BE2C (cell line): Measurements from ENCODE around the gene PLCB1.

Experiments
- DNase-seq: peaks from one replicate; pipeline ENCODE4 v3.0.0-alpha.2; 2020
- H3K27me3 ChIP-seq: fragments of 250-450 bp; sonication (Bioruptor Pico); 2 replicates; pipeline ENCODE4 v1.5.1; 2020; ENCODE audit warnings: mild to moderate bottlenecking
- H3K36me3 ChIP-seq: fragments of 250-450 bp; sonication (Bioruptor Pico); 2 replicates; pipeline ENCODE4 v1.5.1; 2020; ENCODE audit warnings: mild to moderate bottlenecking
- H3K4me1 ChIP-seq: fragments of 250-450 bp; sonication (Bioruptor Pico); 2 replicates; pipeline ENCODE4 v1.5.1; 2020
- H3K4me3 ChIP-seq: 2 replicates; pipeline ENCODE4 v1.5.1; 2011; ENCODE audit warnings: low read depth, low read length
- H3K9me3 ChIP-seq: fragments of 250-450 bp; sonication (Bioruptor Pico); 2 replicates; pipeline ENCODE4 v1.5.1; 2020
- CTCF ChIP-seq: IDR thresholded peaks from 2 replicates; pipeline ENCODE4 v1.5.1; 2012; ENCODE audit warnings: mild to moderate bottlenecking, low read depth, low read length

Gene PLCB1

GRCh38 chr20:8151372-8151771 is 19.3 kb downstream of the PLCB1 start:
- Histone ChIP-seq H3K27me3 (no peaks in the 10 kb centered on the region), H3K4me1 (peaks cover 8% of the 10 kb centered on the region), H3K9me3 (no peaks in the 10 kb centered on the region), H3K36me3 (peaks cover 17% of the 10 kb centered on the region), H3K4me3 (no peak overlapping the region)
- TF ChIP-seq CTCF, result no peak
- no peak for DNase-seq

- DNase-seq, result no peak
- H3K27me3 ChIP-seq, result no peaks in the 10 kb centered on the region
- peaks cover 8% of the 10 kb centered on the region for H3K4me1 ChIP-seq
- H3K9me3 ChIP-seq, result no peaks in the 10 kb centered on the region
- no peak for TF ChIP-seq CTCF
- H3K36me3 ChIP-seq, result peaks cover 17% of the 10 kb centered on the region
- no peak overlapping the region for H3K4me3 ChIP-seq
Observed at GRCh38 chr20:8152183-8152582, 20.1 kb downstream of the PLCB1 start.

- Histone ChIP-seq H3K4me1 (peaks cover 8% of the 10 kb centered on the region), H3K27me3 (no peaks in the 10 kb centered on the region), H3K36me3 (peaks cover 17% of the 10 kb centered on the region), H3K9me3 (no peaks in the 10 kb centered on the region), H3K4me3 (no peak overlapping the region)
- no peak for DNase-seq
- no peak for TF ChIP-seq CTCF
Observed at GRCh38 chr20:8152847-8153246, 20.8 kb downstream of the PLCB1 start.

GRCh38 chr20:8153281-8153908 is 21.3 kb downstream of the PLCB1 start:
- DNase-seq, result no peak
- Histone ChIP-seq H3K27me3 (no peaks in the 10 kb centered on the region), H3K36me3 (peaks cover 17% of the 10 kb centered on the region), H3K9me3 (no peaks in the 10 kb centered on the region), H3K4me3 (no peak overlapping the region), H3K4me1 (peaks cover 7% of the 10 kb centered on the region)
- no peak for TF ChIP-seq CTCF

GRCh38 chr20:8154638-8155037 is 22.6 kb downstream of the PLCB1 start:
- DNase-seq, result no peak
- Histone ChIP-seq H3K4me3 (no peak overlapping the region), H3K4me1 (no peaks in the 10 kb centered on the region; the same call in 1 of the 2 replicates), H3K27me3 (no peaks in the 10 kb centered on the region), H3K36me3 (peaks cover 22% of the 10 kb centered on the region), H3K9me3 (no peaks in the 10 kb centered on the region; the same call in 1 of the 2 replicates)
- no peak for TF ChIP-seq CTCF

GRCh38 chr20:8155229-8155628 is 23.2 kb downstream of the PLCB1 start:
- H3K27me3 ChIP-seq, result no peaks in the 10 kb centered on the region
- no peaks in the 10 kb centered on the region; the same call in 1 of the 2 replicates for H3K4me1 ChIP-seq
- H3K36me3 ChIP-seq, result peaks cover 22% of the 10 kb centered on the region
- no peak for TF ChIP-seq CTCF
- H3K9me3 ChIP-seq, result no peaks in the 10 kb centered on the region; the same call in 1 of the 2 replicates
- no peak overlapping the region for H3K4me3 ChIP-seq
- no peak for DNase-seq
